ENCODE results near the gene NUP133. TPM values are rescaled to one million over a fixed set of nuclear protein-coding genes. Genes with fewer than 3 reads are reported as not detected.
"Not testable (repeated sequence)": the region's sequence is repeated elsewhere in the genome, so short reads cannot be mapped to it uniquely, and the experiment has no call there.

NUP133 gene
- total and polyA plus RNA-seq, 10 of the 15 experiments (the other 5 are each of a cell fraction or from before 2014, with no cell fraction given) = 10.9 to 45.4 (median 29.2) TPM

GRCh38 chr1:229514578-229515275, 6.6 kb upstream of the NUP133 start:
- no peaks in the 10 kb centered on the region for H4K20me1 ChIP-seq (ENCODE audit: control insufficient read depth, insufficient read depth)
- in situ Hi-C loops (cut with MboI) (no loop called here), intact Hi-C loops (cut with micrococcal nuclease; ENCODE audit: unreplicated experiment) (loop anchor here (1.0 kb wide), 1 partner anchor 256 kb away; no protein-coding TSS in a partner anchor)
- H3K79me2 ChIP-seq (ENCODE audit: control insufficient read depth, insufficient read depth, low read length) = no peaks in the 10 kb centered on the region
- ChIA-PET CTCF (interaction anchor here (0.7 to 3.0 kb wide), 13 partner anchors 12 to 260 kb away, joined by 3 to 24 read pairs (median 4); no protein-coding TSS in a partner anchor), SMC1A (ENCODE audit: uncharacterized antibody, unreplicated experiment) (interaction anchor here (0.9 to 2.4 kb wide), 4 partner anchors 35 to 284 kb away, joined by 3 to 21 read pairs (median 6); no protein-coding TSS in a partner anchor), RAD21 (ENCODE audit: unreplicated experiment) (interaction anchor here (1.4 to 1.6 kb wide), 2 partner anchors 33 to 256 kb away, joined by 3 to 8 read pairs; no protein-coding TSS in a partner anchor), POLR2A (no interaction called here)
- TF ChIP-seq NKRF (conservative IDR thresholded peaks at IDR 0.05) = no peak
- TF ChIP-seq SMC3 (IDR thresholded peaks at IDR 0.05; ENCODE audit: borderline replicate concordance, low read length) = peak; percentile 78
- TF ChIP-seq NFYA (IDR thresholded peaks at IDR 0.05; ENCODE audit: borderline replicate concordance, low read depth, low read length) = no peak
- no peak for TF ChIP-seq FOXM1 (IDR thresholded peaks at IDR 0.05; ENCODE audit: low read depth, low read length)
- TF ChIP-seq YY1 (IDR thresholded peaks at IDR 0.05; ENCODE audit: low read depth, low read length) = peak; percentile 29; the same call in 1 of the 2 replicates
- no peak for TF ChIP-seq SMAD5 (IDR thresholded peaks at IDR 0.05; ENCODE audit: low read depth)
- TF ChIP-seq CHD2 (IDR thresholded peaks at IDR 0.05; ENCODE audit: borderline replicate concordance, low read depth, low read length) = no peak
- TF ChIP-seq RUNX3 (IDR thresholded peaks at IDR 0.05; ENCODE audit: low read length) = peak; percentile 26; the same call in 1 of the 2 replicates
- peak; percentile 58 for TF ChIP-seq RAD21 (IDR thresholded peaks at IDR 0.05; ENCODE audit: insufficient read depth, low read depth, low read length)
- peak; percentile 75 to 83 (median 82) for TF ChIP-seq CTCF (IDR thresholded peaks at IDR 0.05 in 2 of 3, conservative IDR thresholded peaks at IDR 0.05 in 1 of 3; ENCODE audit: control insufficient read depth in 2 of 3, extremely low read depth in 1 of 3, insufficient read depth in 1 of 3, low read depth in 3 of 3, low read length in 3 of 3)
- H3K9ac ChIP-seq (ENCODE audit: control insufficient read depth, insufficient read depth, low read length) = no peak overlapping the region
- H3K27me3 ChIP-seq (replicated peaks in 1 of 2; ENCODE audit: control insufficient read depth in 2 of 2, insufficient read depth in 2 of 2, low read length in 1 of 2) = no peaks in the 10 kb centered on the region
- ATAC-seq (peak; percentile 91), FAIRE-seq (peak; percentile 87), DNase-seq (ENCODE audit: low read depth, low spot score) (no peak)
- H3K27ac ChIP-seq (ENCODE audit: control insufficient read depth, insufficient read depth) = no peak overlapping the region
- H3K9me3 ChIP-seq (replicated peaks; ENCODE audit: control insufficient read depth, insufficient read depth, low read length) = no peaks in the 10 kb centered on the region
- 68% methylated on average over 8 of the region's 8 CpGs for WGBS (ENCODE audit: insufficient coverage, insufficient replicate concordance, low lambda C conversion rate, missing lambda C conversion rate)
- BruUV-seq (replicated peaks) = no TSS peak
- H3K4me1 ChIP-seq (ENCODE audit: control insufficient read depth, insufficient read depth, low read length) = no peaks in the 10 kb centered on the region; the same call in 1 of the 2 replicates
- H3K4me3 ChIP-seq = no peak overlapping the region
- H2AFZ ChIP-seq (ENCODE audit: control insufficient read depth, low read depth, low read length) = no peak overlapping the region
- no peak overlapping the region for H3K4me2 ChIP-seq (ENCODE audit: control insufficient read depth, insufficient read depth)
- H3K36me3 ChIP-seq (ENCODE audit: control insufficient read depth in 2 of 2, insufficient read depth in 2 of 2, low read length in 1 of 2) = no peaks in the 10 kb centered on the region; a peak in 1 of 4 replicates

- SMC1A ChIA-PET (ENCODE audit: uncharacterized antibody, unreplicated experiment); RAD21 ChIA-PET (ENCODE audit: unreplicated experiment); H3K27ac ChIP-seq (ENCODE audit: control insufficient read depth, insufficient read depth); H4K20me1 ChIP-seq (ENCODE audit: control insufficient read depth, insufficient read depth); H3K4me3 ChIP-seq; BruUV-seq (replicated peaks); POLR2A ChIA-PET; FAIRE-seq; intact Hi-C loops (cut with micrococcal nuclease; ENCODE audit: unreplicated experiment); H3K36me3 ChIP-seq (ENCODE audit: control insufficient read depth in 2 of 2, insufficient read depth in 2 of 2, low read length in 1 of 2); in situ Hi-C loops (cut with MboI); H3K9ac ChIP-seq (ENCODE audit: control insufficient read depth, insufficient read depth, low read length); H3K9me3 ChIP-seq (replicated peaks; ENCODE audit: control insufficient read depth, insufficient read depth, low read length); H3K4me1 ChIP-seq (ENCODE audit: control insufficient read depth, insufficient read depth, low read length); H2AFZ ChIP-seq (ENCODE audit: control insufficient read depth, low read depth, low read length); H3K27me3 ChIP-seq (replicated peaks in 1 of 2; ENCODE audit: control insufficient read depth in 2 of 2, insufficient read depth in 2 of 2, low read length in 1 of 2); DNase-seq (ENCODE audit: low read depth, low spot score); ATAC-seq; H3K4me2 ChIP-seq (ENCODE audit: control insufficient read depth, insufficient read depth): not testable (repeated sequence)
- peaks cover 15% of the 10 kb centered on the region for H3K79me2 ChIP-seq (ENCODE audit: control insufficient read depth, insufficient read depth, low read length)
- 93% methylated on average over 6 of the region's 6 CpGs for WGBS (ENCODE audit: insufficient coverage, insufficient replicate concordance, low lambda C conversion rate, missing lambda C conversion rate)
- CTCF ChIA-PET = interaction anchor here (0.6 to 1.0 kb wide), 3 partner anchors 252 to 1363 kb away, joined by 3 read pairs; no protein-coding TSS in a partner anchor
These were observed 3.5 kb upstream of the NUP133 start for GRCh38 chr1:229511625-229512024.
